PC-3 (cell line): ENCODE results near the gene CDC6.
"Not testable (repeated sequence)": the region's sequence is repeated elsewhere in the genome, so short reads cannot be mapped to it uniquely, and the experiment has no call there.

Experiments
- EZH2 ChIP-seq: fragments of 300-600 bp; sonication (generic); IDR thresholded peaks from one replicate; pipeline ENCODE4 v1.6.1; 2017; ENCODE audit warnings: antibody characterized with exemption, mild to moderate bottlenecking, low read length; ENCODE audit not compliant: unreplicated experiment
- EZH2phosphoT487 ChIP-seq: fragments of 300-600 bp; sonication (generic); IDR thresholded peaks from 2 replicates; pipeline ENCODE4 v1.6.1; 2018; ENCODE audit warnings: mild to moderate bottlenecking, antibody characterized with exemption, low read length, borderline replicate concordance
- TF ChIP-seq, protein P1 (sequence below): fragments of 300-600 bp; sonication (generic); conservative IDR thresholded peaks from 2 replicates; pipeline ENCODE4 v1.5.1; 2017; ENCODE audit warnings: antibody characterized with exemption, low read depth, mild to moderate bottlenecking, low read length

DNA sequence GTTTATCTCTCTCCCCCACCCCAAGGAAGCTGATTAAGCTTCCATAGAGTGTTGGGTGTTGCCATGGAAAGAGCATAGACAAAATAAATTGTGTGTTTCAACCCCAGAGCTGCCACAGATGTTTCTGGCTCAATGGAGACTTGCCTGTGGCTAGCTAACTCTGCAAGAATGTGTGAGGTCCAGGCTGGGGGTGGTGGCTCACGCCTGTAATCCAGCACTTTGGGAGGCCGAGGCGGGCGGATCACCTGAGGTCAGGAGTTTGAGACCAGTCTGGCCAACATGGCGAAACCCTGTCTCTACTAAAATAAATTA, 16.8 kb downstream of the CDC6 start:
- TF ChIP-seq, protein P1, sequence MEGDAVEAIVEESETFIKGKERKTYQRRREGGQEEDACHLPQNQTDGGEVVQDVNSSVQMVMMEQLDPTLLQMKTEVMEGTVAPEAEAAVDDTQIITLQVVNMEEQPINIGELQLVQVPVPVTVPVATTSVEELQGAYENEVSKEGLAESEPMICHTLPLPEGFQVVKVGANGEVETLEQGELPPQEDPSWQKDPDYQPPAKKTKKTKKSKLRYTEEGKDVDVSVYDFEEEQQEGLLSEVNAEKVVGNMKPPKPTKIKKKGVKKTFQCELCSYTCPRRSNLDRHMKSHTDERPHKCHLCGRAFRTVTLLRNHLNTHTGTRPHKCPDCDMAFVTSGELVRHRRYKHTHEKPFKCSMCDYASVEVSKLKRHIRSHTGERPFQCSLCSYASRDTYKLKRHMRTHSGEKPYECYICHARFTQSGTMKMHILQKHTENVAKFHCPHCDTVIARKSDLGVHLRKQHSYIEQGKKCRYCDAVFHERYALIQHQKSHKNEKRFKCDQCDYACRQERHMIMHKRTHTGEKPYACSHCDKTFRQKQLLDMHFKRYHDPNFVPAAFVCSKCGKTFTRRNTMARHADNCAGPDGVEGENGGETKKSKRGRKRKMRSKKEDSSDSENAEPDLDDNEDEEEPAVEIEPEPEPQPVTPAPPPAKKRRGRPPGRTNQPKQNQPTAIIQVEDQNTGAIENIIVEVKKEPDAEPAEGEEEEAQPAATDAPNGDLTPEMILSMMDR, result not testable (repeated sequence)
- not testable (repeated sequence) for TF ChIP-seq EZH2, EZH2phosphoT487
